Thyroid gland (tissue), 4 donors: ENCODE measurements around the gene EME1. TPM values are rescaled to one million over a fixed set of nuclear protein-coding genes. Genes with fewer than 3 reads are reported as not detected.

Experiments used
- DNase-seq, 2 donors: peaks; one replicate each; pipeline ENCODE4 v3.0.0-alpha.2; 2019
- H3K27ac ChIP-seq, 3 donors: fragments of 200-600 bp; sonication (generic); 1 replicate in 2 of 3; 2 replicates in 1 of 3; pipeline ENCODE4 v1.5.1; 2016 to 2019; ENCODE audit warnings: mild to moderate bottlenecking in 1 of 3, moderate library complexity in 1 of 3
- H3K27me3 ChIP-seq: fragments of 200-600 bp; sonication (generic); one replicate; pipeline ENCODE4 v1.5.1; 2019
- H3K36me3 ChIP-seq, 2 donors: fragments of 200-600 bp; sonication (generic); one replicate each; pipeline ENCODE4 v1.5.1; 2016 to 2019
- H3K4me1 ChIP-seq, 2 donors: fragments of 200-600 bp; sonication (generic); one replicate each; pipeline ENCODE4 v1.5.1; 2017 to 2019
- H3K4me3 ChIP-seq, 3 donors: fragments of 200-600 bp; sonication (generic); replicated peaks in 1 of 3; 1 replicate in 2 of 3; 2 replicates in 1 of 3; pipeline ENCODE4 v1.5.1; 2016; ENCODE audit warnings: mild to moderate bottlenecking in 1 of 3
- H3K9me3 ChIP-seq: fragments of 200-600 bp; sonication (generic); one replicate; pipeline ENCODE4 v1.5.1; 2017
- POLR2A ChIP-seq, 2 donors: fragments of 450-650 bp; IDR thresholded peaks; one replicate each; pipeline ENCODE4 v1.6.1; 2017; ENCODE audit warnings: antibody characterized with exemption in 2 of 2, mild to moderate bottlenecking in 2 of 2, moderate library complexity in 1 of 2
- WGBS, 2 donors: methylation state at CpG; one replicate each; pipeline ENCODE4 v1.1.5; 2017; 5-methylcytosine and 5-hydroxymethylcytosine counted together
- intact Hi-C: fragments of 100-400 bp; cut with DNase I; formaldehyde crosslinking; loops from one replicate; pipeline ENCODE4 v1.15.1; 2023
- total RNA-seq, 4 donors: library from RNA; depleted of rRNA; stranded (reverse); fragments of >200 nt; gene quantifications; one replicate each; pipeline ENCODE4 v1.2.3, GENCODE V29; 2016
- TF ChIP-seq, protein P1 (sequence below), 6 experiments: fragments of 200-600 bp in 3 of 6; fragments of 450-650 bp in 3 of 6; sonication (generic) in 3 of 6; IDR thresholded peaks; one replicate each; pipeline ENCODE4 v1.5.1; 2016 to 2019; ENCODE audit warnings: antibody characterized with exemption in 6 of 6, mild to moderate bottlenecking in 2 of 6, inconsistent platforms in 1 of 6, moderate library complexity in 1 of 6

EME1 gene
- total RNA-seq, 4 donors from 2014 or later: 0.27 to 0.93 TPM; not detected in 2

DNA sequence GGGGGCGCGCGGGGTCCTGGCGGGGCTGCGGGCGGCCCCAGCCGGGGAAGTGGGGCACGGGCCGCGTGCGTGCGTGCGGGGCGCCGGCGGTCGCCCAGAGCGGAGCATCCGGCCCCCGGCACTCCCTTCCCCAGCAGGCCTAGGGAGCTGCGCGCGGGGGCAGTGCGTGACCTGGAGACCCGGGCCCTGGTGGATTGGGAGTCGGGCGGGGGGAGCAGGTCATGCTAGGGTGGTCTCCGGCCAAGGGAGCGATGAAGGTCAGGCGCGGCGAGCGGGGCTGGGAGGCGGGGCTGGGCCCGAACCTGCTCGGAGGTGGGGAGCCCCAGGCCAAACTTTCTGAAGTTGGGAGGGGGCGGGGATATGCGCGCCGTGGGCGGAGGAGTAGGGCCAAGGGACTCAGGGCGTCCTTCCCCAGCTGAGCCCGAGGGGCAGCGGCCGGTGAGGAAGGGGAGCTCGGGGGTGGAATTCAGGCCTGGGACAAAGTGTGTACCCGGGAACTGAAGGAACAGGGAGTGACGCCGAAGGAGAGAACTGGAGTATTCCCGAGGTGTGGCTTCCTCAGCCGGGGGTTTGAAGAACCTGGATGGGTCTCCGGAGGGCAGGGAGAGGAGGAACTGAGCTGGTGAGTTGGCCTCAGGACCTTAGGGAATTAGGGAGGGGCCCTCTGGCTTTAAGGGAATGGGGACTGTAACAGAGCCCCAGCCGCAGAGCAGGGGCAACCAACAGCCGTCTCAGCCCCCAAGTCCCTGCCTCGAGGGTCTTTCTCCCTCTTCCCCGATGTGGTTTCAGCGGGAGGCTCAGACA is 26.5 kb upstream of the EME1 start:
- 0 to 2% methylated on average over 19 to 24 of the region's 57 CpGs for WGBS, 2 donors
- Histone ChIP-seq H3K9me3 (no peaks in the 10 kb centered on the region), H3K36me3 (no peaks in the 10 kb centered on the region), H3K4me3 (peak overlapping the region in 2 of 3 donors; percentile 62 to 85), H3K27ac (peak overlapping the region in 2 of 3 donors; percentile 3 to 24), H3K27me3 (no peaks in the 10 kb centered on the region), H3K4me1 (peaks cover 15 to 17% of the 10 kb centered on the region in 2 donors)
- DNase-seq: peak; percentile 54 to 65
- intact Hi-C loops: no loop called here
- TF ChIP-seq, protein P1, sequence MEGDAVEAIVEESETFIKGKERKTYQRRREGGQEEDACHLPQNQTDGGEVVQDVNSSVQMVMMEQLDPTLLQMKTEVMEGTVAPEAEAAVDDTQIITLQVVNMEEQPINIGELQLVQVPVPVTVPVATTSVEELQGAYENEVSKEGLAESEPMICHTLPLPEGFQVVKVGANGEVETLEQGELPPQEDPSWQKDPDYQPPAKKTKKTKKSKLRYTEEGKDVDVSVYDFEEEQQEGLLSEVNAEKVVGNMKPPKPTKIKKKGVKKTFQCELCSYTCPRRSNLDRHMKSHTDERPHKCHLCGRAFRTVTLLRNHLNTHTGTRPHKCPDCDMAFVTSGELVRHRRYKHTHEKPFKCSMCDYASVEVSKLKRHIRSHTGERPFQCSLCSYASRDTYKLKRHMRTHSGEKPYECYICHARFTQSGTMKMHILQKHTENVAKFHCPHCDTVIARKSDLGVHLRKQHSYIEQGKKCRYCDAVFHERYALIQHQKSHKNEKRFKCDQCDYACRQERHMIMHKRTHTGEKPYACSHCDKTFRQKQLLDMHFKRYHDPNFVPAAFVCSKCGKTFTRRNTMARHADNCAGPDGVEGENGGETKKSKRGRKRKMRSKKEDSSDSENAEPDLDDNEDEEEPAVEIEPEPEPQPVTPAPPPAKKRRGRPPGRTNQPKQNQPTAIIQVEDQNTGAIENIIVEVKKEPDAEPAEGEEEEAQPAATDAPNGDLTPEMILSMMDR (IDR thresholded peaks at IDR 0.05): no peak
- no peak for TF ChIP-seq POLR2A (IDR thresholded peaks at IDR 0.05)

DNA sequence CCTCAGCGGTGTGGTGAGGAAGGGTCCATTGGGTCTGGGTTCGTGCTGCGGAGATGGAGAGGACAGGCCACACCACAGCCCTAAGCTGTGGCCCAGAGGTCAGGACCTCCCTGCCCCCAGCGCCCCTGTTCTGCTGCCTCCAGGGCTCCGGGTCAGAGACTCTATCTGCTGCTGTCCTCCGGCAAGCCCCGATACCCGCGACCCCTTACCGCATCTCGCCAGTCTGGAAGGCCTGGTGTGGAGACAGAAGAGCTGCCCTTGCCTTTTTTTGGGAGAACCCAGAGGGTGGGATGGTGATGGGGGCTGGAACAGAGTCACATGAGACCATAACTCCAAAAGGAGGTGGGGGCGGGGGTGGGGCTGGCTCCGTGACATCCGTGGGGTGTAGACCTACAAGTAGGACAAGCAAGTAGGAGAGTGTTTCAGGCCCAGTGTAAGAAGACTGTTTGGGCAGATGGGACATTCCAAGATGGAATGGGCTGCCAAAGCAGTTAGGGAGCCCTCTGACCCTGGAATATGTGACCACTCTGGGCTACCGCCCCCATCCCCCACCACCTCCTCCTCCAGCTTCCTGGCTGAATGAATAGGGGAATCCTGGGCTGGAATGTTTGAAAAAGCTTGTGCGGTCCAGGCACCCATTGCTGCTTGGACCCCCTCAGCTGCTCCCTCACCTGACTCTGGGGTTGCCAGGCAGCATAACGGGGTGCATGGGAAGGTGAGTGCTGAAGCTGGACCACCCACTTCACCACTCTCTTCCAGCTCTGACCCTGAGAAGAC is 25.7 kb upstream of the EME1 start:
- Histone ChIP-seq H3K27ac (peak overlapping the region in 1 of 3 donors; percentile 3), H3K4me1 (peaks cover 15 to 17% of the 10 kb centered on the region in 2 donors), H3K9me3 (no peaks in the 10 kb centered on the region), H3K27me3 (no peaks in the 10 kb centered on the region), H3K4me3 (peak overlapping the region in 2 of 3 donors; percentile 62 to 85), H3K36me3 (no peaks in the 10 kb centered on the region)
- TF ChIP-seq, protein P1 (IDR thresholded peaks at IDR 0.05): no peak
- TF ChIP-seq POLR2A (IDR thresholded peaks at IDR 0.05): no peak
- no peak for DNase-seq
- 45 to 46% methylated on average over 13 to 14 of the region's 17 CpGs for WGBS, 2 donors
- intact Hi-C loops: no loop called here

DNA sequence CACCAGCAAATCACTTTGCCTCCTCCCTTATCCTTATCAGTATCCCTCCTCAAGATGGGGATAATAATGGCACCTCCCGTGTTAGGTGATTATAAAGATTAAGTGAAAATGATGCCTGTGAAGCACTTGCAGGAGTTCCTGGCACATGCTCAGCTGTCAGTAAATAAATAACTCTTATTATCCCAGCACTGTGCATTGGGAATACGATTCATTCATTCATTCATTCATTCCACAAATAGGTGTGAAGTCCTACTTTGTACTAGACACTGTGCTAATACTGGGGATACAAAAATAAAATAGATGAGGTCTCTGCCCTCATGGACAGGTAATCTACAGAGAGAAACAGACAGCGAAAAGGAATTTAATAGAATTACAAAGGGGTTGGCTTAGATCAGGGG is 25.1 kb upstream of the EME1 start:
- Histone ChIP-seq H3K36me3 (no peaks in the 10 kb centered on the region), H3K4me1 (peaks cover 15 to 17% of the 10 kb centered on the region in 2 donors), H3K9me3 (no peaks in the 10 kb centered on the region), H3K27ac (no peak overlapping the region), H3K4me3 (no peak overlapping the region), H3K27me3 (no peaks in the 10 kb centered on the region)
- DNase-seq: no peak
- intact Hi-C loops: no loop called here
- no peak for TF ChIP-seq POLR2A (IDR thresholded peaks at IDR 0.05)
- TF ChIP-seq, protein P1 (IDR thresholded peaks at IDR 0.05): no peak
- WGBS, 2 donors: 76 to 85% methylated on average over 3 of the region's 3 CpGs

DNA sequence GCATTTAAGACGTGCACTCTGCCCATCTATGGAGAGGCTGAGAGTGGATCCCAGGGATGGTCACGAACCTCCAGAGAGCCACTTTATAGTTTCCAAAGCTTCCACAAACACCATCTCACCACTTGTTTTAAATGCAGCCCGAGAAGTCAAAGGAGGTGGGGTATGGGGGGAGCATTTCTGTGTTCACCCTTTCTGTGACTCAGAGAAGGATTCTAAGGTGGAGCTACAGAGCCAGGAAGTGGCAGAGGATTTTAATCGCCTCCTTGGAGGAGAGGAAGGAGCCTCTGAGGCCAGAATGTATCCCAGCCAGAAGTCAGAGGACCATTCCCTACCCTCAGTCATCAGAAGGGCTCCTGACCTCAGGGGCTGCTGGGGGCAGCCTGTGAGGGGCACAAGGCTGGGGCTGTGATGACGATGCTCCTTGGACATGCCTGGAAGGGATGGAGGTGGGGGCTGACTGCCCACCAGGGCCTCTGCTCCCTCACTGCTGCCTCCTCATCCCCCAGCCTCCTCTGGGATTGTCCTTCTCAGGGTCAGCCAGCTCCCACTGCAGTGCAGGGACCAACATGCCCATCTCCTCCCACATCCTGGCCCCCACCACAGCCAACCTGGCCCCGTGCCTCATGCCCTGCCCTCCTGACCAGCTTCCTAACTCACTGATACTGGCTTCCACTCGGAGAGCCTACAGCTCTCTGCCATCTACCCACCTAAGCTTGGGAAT is 24.3 kb upstream of the EME1 start:
- Histone ChIP-seq H3K36me3 (peaks cover 0 to 3% of the 10 kb centered on the region in 2 donors), H3K27ac (no peak overlapping the region), H3K27me3 (no peaks in the 10 kb centered on the region), H3K4me1 (peaks cover 15 to 17% of the 10 kb centered on the region in 2 donors), H3K4me3 (no peak overlapping the region), H3K9me3 (no peaks in the 10 kb centered on the region)
- WGBS, 2 donors: 36 to 67% methylated on average over 6 to 7 of the region's 7 CpGs
- DNase-seq: no peak
- intact Hi-C loops: no loop called here
- TF ChIP-seq, protein P1 (IDR thresholded peaks at IDR 0.05): no peak
- no peak for TF ChIP-seq POLR2A (IDR thresholded peaks at IDR 0.05)
